GM21786 (cell line): ENCODE results near the gene NKAIN2.
"Not testable (repeated sequence)": the region's sequence is repeated elsewhere in the genome, so short reads cannot be mapped to it uniquely, and the experiment has no call there.

Experiments used
- ATAC-seq: cut with Tn5 transposase; IDR thresholded peaks from one replicate; pipeline ENCODE4 v1.9.1; 2021; ENCODE audit not compliant: unreplicated experiment

Gene NKAIN2

DNA sequence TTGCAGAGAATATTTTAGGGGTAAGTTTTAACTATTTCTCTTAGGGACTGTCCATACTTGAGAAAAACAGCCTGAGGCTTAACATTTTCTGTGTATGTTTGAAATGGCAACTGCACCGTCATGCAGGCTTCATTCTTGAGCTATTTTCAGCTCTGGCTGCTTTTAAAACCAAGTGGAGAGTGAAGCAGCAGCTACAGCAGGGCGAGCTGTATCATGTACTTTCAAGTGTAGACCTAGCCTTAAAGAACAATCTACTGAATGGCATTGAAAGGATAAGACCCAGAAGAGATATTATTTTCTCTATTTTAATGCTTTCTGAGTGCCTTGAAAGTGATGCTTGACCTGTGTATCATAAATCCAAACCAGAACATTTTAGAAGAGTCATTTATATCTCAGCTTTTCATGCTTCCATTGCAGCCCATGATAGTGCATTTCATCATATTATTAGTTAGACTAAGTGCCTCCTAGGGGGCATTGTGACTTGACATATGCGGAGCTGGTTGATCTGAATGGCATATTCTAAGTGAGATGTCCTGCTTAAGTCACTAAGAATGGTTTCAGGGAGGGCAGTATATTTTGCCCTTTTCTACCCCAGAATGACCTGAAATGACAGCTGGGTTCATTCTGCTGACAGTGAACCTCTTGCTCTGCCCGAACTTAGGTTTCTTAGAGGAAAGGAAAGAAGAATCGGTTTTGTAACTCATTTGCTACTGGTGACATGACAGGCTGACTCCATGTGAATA, 85.3 kb downstream of the NKAIN2 start:
- no peak for ATAC-seq

DNA sequence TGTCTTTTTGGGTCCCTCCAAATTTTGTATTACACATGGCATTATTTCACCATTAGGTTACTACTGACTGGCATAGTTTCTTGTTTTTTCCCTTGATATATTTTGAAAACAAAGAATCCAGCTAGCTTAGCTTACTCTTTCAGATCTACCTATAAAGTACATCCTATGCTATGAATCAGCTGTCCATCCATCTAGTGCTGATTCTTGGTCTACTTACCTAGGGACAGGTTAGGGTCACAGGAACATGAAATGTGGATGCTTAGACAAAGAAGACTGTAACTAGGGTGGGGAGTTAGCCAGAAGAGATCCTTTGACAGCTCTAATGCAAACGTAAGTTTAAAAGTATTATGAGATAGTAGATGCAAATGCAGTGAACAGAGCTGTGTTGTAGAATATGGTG, 91.7 kb downstream of the NKAIN2 start:
- ATAC-seq: no peak

DNA sequence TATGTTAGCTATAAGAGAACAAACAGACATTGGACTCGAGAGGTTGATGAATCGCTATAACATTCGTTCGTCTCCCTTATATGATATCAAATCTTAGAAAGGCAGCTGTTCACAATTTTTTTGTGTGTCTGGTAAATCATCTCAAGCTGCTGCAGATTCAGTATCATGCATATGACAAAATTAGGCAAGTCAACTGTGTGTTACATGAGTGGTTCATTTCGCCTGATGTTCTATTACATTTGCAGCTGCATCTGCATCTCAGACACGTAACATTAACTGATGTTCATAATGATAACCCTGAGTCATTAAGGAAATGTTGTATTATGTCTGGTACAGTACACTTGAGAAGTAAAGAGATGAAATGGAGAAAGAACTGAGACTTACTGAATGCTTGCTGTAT, 92.1 kb downstream of the NKAIN2 start:
- ATAC-seq: no peak

DNA sequence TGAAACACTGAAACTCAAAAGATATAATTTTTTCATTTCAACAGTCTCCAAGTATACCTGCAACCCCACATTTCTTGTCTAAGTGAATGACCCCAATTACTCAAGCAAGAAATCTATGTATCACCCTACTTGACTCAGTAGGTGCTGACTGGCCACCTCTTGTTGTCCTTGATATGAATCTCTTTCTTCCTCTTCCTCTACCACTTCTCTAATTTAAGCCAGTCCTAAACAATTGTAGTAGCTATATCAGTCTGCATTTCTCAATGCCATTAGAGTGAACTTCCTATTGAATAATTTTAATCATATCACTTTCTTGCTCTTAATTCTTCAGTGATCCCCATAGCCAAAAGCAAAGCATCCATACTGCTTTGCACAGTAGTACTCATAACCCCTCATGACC, 93.2 kb downstream of the NKAIN2 start:
- ATAC-seq: no peak

DNA sequence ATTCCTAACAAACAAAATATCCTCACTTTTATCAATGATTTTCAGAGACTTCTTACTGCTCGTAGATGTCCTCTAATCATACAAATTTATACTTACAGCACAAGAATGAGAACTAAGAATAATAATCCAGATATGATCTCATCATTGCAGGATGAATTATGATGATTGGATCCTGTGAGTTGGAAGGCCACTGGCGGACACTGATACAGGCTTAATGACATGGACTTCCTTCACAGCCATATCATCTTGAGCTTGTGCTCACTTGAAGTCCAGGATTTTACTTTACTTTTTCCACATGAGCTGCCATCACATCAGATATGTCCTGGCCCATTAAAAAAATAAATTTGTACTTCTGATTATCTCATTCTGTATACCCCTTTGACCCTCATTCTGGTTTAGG, 94.3 kb downstream of the NKAIN2 start:
- no peak for ATAC-seq

DNA sequence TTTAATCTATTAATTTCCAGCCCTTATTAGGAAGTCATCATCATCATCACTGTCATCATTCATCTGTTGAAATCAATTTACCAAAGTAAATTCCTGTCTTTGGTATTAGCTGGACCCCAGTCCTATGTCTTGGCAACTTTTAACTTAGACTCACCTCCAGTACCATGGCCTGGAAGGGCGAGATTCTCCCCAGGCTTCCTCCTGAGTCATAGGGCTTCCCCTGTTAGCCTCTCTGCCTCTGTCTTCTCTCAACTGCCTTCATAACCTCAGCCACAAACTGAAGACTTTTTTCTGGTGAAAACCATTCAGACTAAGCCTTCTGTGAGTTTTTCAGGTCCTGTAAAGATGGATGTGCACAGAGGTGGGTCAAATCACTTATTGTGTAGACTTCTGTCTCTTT, 95.0 kb downstream of the NKAIN2 start:
- ATAC-seq: no peak

DNA sequence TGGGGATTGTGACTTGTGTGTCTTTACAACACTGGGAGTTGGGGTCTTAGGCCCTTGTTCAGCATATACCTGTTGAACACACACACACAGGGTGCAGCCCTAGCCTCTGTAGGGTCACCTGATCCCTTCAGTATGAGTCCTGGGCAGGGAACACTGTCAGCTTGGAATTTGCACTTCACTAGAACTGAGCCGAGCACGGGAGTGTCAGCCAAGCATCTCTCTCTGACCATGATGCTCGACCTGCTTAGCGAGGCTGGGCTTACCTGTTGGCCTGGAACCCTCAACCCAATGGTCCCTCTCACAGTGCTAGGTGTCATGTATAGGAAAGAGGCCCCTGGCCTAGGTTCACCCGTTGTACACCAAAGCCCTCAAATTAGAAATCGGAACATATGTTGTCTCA, 96.1 kb downstream of the NKAIN2 start:
- ATAC-seq: no peak

DNA sequence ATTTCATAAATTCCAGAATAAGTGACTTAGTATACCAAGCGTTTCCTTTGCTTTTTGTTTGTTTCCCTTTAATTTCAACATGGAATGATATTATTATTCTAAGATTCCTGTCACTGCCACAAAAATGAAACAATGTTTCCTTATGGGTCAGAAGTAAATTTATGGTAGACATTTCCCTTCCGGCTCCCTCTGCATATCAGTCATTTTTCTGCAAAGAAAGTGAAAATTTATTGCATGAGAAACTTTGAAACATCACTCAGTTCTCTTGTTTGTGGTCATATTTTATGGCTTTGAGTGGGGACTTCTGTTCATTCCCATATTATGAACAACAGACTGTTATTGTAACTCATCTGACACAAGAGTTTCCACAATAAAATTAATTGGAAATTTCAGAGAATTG, 97.8 kb downstream of the NKAIN2 start:
- no peak for ATAC-seq

DNA sequence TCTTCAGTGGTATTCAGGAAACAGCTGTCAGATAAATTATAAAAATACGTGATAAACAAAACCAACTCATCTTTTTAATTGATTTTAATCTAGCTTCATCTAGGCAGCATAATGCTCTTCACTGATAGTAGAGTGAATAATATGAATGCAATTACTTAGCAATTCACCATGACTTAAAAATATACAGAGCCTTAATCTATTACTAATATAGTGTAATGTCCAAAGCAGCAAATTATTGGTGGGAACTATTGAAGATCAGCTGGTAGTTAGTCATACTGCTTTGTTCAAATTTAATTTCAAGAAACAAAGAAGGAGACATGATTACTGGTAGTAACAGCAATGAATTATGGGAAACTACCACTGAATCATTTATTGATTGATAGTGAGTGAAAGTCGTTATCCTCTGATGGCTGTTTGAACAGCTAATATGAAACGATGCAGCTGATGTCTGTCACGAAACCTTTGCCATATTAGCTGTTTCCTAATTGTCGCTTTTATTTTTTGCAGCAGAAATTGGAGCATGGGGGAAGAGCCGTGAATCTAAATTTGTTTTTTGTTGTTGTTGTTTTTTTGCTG, 99.2 kb downstream of the NKAIN2 start:
- no peak for ATAC-seq

DNA sequence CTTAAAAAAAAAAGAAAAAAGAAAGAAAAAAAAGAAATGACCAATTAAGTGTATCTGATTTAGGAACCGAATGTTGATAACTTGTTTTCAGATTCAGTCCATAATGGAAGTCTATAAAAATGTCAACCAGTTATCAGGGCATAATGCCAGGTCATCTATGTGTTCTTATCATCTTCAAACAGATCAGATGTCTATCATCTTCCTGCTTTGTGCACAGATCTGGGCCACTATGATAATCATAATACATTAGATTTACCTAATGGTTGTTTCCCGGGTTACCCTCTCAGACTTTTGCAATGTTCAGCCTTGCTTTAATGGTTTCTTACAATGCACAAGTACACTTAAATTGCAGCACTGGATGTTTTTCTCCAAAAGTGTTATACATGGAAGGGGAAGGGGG, 100.6 kb downstream of the NKAIN2 start:
- no peak for ATAC-seq

DNA sequence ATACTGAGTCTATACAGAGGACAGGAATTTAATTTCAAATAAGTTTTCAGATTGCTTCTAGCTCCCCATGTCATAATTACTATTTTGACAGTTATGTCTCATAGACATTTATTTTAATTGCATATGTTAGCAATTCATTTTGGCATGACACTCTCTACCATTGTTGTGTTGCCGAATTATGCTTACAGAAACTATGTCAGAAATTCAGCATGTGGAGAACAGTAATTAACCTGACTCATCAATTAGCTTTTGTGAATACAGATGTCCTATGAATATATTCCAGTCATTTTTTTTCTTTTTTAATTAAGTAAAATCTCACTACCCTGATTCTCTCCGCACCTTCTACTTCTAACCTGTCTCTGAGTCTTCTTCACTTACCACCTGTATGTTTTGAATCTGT, 105.1 kb downstream of the NKAIN2 start:
- no peak for ATAC-seq

DNA sequence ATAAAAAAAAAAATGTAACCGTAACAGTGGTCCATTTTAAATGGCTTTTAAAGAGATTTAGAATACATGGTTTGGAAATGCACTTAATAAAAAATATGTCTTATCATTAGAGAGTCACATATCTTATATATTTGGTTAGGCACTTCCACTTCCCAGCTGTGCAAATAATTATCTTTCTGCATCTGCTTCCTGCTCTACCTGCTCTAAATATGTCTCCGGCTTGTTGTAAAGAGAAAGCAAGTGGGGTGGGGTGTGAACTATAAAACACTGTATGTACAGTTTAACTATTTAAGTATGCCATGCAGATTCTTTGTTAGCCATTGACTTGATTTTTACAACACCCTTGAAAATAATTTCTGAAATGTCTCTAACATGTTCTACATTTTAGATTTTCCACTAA, 106.3 kb downstream of the NKAIN2 start:
- ATAC-seq: no peak

DNA sequence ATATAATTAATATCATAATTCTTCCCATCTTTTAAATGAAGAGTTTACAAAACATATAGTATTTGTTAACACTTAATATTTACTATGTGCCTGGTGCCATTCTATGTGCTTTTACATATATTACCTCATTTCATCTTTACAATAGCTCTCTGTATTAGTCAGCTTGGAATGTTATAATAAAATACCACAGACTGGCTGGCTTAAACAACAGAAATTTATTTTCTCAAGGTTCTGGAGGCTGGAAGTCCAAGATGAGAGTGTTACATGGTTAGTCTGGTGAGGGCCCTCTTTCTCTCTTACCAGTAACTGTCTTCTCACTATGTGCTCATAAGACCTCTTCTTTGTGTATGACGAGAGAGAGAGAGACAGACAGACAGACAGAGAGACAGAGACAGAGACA, 110.2 kb downstream of the NKAIN2 start:
- no peak for ATAC-seq

DNA sequence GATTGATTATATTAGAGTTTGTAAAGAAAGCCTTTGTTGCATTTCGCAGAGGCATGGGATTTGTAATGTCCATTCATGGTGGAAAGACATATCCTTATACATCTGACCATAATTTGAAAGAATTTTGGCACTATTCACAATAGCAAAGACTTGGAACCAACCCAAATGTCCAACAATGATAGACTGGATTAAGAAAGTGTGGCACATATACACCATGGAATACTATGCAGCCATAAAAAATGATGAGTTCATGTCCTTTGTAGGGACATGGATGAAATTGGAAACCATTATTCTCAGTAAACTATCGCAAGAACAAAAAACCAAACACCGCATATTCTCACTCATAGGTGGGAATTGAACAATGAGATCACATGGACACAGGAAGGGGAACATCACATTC, 119.7 kb downstream of the NKAIN2 start:
- not testable (repeated sequence) for ATAC-seq

DNA sequence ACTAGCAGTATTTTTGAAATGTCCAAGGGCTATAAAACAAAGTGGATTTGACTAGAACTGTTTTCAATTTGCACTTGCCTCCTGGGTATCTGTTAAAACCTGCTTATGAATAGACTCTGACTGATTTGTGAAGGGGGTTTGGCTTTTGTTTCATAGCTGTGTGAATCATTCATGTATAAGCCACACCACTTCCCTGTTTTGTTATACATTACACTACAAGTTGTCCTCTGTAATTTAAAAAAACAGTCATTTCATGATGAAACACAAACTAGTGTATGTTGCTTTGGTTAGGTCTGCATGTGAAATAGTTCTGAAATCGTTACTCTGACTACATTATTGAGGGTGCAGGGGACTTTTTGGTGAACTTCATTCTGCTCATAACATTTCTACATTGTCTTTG, 121.7 kb downstream of the NKAIN2 start:
- peak; percentile 97 for ATAC-seq

DNA sequence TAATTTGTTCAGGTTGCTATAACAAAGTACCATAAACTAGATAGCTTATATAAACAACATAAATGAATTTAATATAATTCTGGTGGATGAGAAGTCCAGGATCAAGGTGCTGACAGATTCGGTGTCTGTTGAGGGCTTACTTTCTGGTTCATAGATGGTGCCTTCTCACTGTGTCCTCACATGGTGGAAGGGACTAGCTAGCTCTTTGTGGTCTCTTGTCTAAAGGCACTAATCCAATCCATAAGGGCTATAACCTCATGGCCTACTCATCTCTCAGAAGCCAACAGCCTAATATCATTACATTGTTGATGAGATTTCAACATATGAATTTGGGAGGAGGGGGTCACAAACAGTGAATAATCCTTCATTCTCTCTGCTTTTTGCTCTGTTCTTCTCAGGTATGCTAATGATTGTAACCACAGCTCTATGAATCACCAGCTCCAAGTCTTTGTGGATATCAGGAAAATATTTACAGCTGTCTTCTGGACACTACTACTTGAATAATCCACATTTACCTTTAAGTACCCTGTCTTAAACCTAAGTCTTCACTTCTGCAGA, 122.3 kb downstream of the NKAIN2 start:
- ATAC-seq: no peak

DNA sequence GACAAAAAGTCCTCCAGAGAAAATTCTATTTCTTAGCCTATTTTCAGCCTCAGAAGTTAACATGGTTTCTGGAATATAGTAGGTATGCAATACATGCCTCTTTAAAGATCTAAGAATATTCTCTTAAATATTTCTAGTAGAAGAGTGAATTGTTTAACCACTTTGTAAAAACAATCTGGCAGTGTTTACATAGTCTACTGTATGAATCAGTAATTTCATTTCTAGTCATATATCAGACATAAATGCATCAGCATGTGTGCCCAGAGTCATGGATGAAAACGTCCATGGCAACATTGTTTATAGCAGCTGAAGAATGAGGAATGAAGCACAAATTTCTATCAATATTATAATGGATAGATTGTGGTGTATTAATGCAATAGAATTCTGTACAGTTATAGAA, 124.9 kb downstream of the NKAIN2 start:
- ATAC-seq: no peak

DNA sequence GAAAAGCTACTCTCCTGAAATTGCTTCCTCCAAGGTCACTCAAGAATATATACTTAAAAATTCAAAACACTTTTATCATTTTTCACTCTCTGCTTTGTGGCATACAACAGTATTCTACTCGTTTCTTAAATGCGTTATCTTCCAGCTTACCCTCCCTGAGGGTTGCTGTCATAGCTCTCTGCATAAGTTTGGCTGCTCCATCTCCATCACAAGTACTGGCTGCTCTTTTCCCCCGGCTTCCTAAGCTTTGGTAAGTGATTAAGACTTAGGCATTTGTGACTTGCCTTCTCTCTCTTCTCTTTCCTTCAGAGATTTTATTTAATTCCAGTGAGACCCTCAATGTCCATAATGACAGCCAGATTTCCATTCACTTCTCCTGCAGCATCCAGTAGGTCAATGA, 128.3 kb downstream of the NKAIN2 start:
- ATAC-seq: no peak

DNA sequence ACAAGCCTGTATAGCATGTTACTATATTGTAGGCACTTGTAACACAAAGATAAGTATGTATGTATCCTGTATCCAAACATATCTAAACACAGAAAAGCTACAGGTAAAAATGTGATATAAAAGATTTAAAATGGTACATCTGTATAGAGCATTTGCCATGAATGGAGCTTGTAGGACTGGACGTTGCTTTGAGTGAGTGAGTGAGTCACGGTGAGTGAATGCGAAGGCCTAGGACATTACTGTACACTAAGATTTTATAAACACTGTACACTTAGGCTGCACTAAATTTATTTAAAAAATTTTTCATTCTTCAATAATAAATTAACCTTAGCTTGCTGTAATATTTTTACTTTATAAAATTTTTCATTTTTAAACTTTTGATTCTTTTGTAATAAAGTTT, 136.9 kb downstream of the NKAIN2 start:
- no peak for ATAC-seq

DNA sequence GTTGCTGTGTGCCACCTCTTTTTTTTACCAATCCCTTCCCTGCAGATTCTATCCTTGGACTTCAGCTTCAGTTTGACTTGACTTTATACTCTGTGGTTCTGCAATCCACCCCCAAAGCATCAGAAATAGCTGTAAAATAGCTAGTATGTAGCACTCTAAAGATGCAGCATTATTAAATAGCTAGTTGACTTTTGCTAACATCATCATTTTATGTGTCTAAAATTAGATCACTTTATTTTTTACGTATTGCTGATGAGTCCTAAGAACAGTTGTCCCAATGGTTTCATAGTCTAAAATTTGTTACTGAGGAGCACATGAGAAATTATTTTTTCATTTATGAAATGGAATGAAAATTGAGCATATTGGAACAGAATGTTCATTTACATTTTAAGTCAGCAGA, 138.2 kb downstream of the NKAIN2 start:
- no peak for ATAC-seq

DNA sequence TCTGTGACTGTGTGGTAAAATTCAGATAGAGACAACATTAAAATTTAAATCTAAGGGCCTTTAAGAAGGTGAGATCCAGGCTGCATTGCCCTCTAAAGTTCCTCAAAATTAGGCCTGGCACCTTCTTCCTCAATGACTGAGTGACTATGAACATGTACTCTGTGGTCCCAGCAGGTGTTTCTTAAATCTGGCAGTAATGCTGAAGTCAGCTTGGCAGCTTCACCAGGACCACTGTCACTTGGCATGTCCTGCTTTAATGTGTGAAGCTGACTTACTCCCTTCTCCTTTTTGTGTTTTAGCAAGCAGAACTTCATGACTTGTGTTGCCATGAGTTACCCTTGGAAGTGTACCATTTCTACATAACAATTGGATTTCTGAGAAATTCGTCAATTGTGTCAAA, 141.7 kb downstream of the NKAIN2 start:
- ATAC-seq: no peak

DNA sequence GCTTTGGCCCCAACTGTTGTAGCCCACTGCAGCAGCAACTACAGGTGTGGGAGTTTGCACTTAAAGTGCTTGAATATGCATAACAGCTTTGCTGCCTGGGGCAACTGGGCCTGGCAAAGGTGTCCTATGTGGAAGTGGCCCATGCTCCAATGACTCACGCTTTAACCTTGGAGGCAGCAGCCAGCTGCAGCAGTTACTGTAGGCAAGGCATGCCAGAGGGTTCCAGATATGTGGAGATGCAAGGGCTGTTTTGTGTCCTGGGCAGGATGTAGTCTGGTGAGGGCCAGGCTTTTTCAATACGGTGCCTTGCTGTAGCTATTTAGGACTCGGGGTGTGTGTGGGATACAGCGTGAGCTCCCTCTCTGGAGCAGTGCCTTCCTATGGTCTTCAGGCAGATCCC, 150.3 kb downstream of the NKAIN2 start:
- ATAC-seq: no peak
